ENCODE results near the gene MARS1. TPM values are rescaled to one million over a fixed set of nuclear protein-coding genes. Genes with fewer than 3 reads are reported as not detected.
A peak's percentile ranks its signal among the peaks of the same experiment; 100 is the strongest.
"Not testable (repeated sequence)": the region's sequence is repeated elsewhere in the genome, so short reads cannot be mapped to it uniquely, and the experiment has no call there.

Gene MARS1
- polyA plus RNA-seq, 6 donors from 2014 or later = 53.1 to 78.7 (median 63.0) TPM

DNA sequence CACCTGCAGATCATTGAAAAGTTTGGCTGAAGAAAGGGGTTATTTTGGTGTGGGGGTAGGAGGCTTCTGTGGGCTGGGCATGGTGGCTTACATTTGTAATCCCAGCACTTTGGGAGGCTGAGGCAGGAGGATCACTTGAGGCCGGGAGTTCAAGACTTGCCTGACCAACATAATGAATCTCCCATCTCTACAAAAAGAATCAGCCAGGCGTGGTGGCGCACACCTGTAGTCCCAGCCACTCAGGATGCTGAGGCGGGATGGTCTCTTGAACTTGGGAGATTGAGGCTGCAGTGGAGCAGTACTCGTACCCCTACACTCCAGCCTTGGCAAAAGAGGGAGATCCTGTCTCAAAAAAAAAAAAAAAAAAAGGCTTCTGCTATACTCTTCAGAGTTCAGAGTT, 25.4 kb downstream of the MARS1 start:
- no peak for ATAC-seq (ENCODE audit: low read depth in 2 of 2)
- peaks cover 9 to 27% of the 10 kb centered on the region in 2 donors for H3K36me3 Mint-ChIP-seq
- H3K27ac Mint-ChIP-seq = peak overlapping the region in 3 of 6 donors; percentile 14 to 74 (median 59)
- H3K4me1 Mint-ChIP-seq = peaks cover 6 to 16% (median 13%) of the 10 kb centered on the region in 3 donors
- H3K9me3 Mint-ChIP-seq = no peaks in the 10 kb centered on the region
- H3K4me3 Mint-ChIP-seq = no peak overlapping the region
- DNase-seq = no peak
- H3K27me3 Mint-ChIP-seq = no peaks in the 10 kb centered on the region

DNA sequence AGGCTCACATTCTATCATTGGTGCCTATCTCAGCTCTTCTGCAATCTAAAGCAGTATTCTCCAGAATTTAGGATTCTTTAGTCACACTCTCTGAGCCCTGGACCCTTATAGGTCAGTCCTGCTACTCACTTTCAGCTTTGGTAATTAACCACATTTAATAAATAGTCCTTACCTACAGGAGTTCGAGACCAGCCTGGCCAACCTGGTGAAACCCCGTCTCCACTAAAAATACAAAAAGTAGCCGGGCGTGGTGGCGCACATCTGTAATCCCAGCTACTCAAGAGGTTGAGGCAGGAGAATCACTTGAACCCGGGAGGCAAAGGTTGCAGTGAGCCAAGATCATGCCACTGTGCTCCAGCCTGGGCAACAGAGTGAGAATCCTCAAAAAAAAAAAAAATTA, 25.8 kb downstream of the MARS1 start:
- Mint-ChIP-seq H3K4me1 (peaks cover 10 to 20% (median 17%) of the 10 kb centered on the region in 3 donors), H3K4me3 (peak overlapping the region in 1 of 8 donors; percentile 33), H3K27ac (peak overlapping the region in 3 of 6 donors; percentile 54 to 59 (median 58)), H3K36me3 (peaks cover 9 to 27% of the 10 kb centered on the region in 2 donors)
- H3K9me3 Mint-ChIP-seq; H3K27me3 Mint-ChIP-seq; DNase-seq; ATAC-seq (ENCODE audit: low read depth in 2 of 2): not testable (repeated sequence)

DNA sequence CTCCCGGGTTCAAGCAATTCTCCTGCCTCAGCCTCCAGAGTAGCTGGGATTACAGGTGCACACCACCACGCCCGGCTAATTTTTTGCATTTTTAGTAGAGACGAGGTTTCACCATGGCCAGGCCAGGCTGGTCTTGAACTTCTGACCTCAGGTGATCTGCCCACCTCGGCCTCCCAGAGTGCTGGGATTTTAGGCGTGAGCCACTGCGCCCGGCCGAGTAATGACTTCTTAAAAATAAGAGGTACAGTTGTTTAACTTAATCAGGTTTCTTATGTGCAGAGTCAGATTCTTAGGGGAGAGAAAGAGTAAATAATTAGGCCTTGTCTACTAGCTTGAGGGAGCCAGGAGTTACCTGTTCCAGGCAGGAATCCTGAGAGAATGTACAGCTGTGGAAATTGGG, 26.4 kb downstream of the MARS1 start:
- H3K27ac Mint-ChIP-seq = peak overlapping the region in 1 of 6 donors; percentile 15
- H3K9me3 Mint-ChIP-seq = not testable (repeated sequence)

DNA sequence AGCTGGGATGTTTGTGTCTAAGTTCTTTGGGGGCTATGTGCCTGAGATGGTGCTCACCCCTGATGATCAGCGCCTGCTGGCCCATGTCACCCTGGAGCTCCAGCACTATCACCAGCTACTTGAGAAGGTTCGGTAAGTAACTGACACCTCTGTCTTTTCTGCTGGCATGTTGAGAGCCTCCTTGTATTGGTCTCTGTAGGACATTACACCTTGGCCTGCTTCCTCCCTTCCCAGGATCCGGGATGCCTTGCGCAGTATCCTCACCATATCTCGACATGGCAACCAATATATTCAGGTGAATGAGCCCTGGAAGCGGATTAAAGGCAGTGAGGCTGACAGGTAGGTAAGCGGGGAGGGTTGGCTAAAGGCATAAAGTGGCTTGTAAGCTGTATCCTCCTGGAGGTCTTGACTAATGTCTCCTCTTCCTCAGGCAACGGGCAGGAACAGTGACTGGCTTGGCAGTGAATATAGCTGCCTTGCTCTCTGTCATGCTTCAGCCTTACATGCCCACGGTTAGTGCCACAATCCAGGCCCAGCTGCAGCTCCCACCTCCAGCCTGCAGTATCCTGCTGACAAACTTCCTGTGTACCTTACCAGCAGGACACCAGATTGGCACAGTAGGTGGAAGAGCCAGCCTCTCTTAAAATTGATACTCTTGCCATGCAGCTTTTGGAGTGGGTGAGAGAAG, 27.0 kb downstream of the MARS1 start:
- H3K27me3 Mint-ChIP-seq = no peaks in the 10 kb centered on the region
- peak overlapping the region in 3 of 6 donors; percentile 54 to 100 (median 70) for H3K27ac Mint-ChIP-seq
- ATAC-seq (ENCODE audit: low read depth in 2 of 2) = no peak
- H3K36me3 Mint-ChIP-seq = peaks cover 9 to 21% of the 10 kb centered on the region in 2 donors
- DNase-seq = no peak
- no peak overlapping the region for H3K4me3 Mint-ChIP-seq
- no peaks in the 10 kb centered on the region for H3K9me3 Mint-ChIP-seq
- peaks cover 18 to 28% (median 26%) of the 10 kb centered on the region in 3 donors for H3K4me1 Mint-ChIP-seq

More for the DNA sequence above, 26.4 kb downstream of the MARS1 start:
- Mint-ChIP-seq H3K4me1 (peaks cover 15 to 26% (median 23%) of the 10 kb centered on the region in 3 donors), H3K36me3 (peaks cover 9 to 27% of the 10 kb centered on the region in 2 donors)
- not testable (repeated sequence) for H3K27me3 Mint-ChIP-seq; ATAC-seq (ENCODE audit: low read depth in 2 of 2); DNase-seq; H3K4me3 Mint-ChIP-seq

DNA sequence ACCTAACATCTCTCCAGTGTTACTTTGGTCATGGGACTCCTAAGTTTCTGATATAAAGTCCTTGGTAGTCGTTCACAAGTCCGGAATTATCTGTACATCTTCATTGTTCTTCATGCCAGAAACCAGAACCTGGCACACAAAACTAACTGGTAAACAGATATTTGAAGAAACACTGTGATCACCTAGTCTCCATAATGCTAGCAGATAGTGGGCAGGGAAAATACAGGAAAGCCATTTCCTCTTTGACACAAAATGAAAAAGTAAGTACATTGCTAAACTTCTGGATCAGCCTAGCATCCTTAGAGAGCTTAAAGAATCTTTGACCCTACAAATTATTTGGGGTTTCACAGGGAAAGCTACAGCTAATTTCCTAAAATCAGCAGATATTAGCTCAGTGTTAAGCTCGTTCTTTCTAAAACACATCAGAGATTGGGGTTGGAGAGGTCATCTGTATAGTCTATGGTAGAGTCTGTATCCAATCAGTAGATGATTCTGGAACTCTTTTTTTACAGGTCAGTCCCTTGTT, 27.6 kb downstream of the MARS1 start:
- Mint-ChIP-seq H3K9me3 (no peaks in the 10 kb centered on the region), H3K27ac (peak overlapping the region in 3 of 6 donors; percentile 50 to 100 (median 70)), H3K27me3 (no peaks in the 10 kb centered on the region), H3K4me1 (peaks cover 22 to 31% (median 30%) of the 10 kb centered on the region in 3 donors), H3K36me3 (peaks cover 9 to 19% of the 10 kb centered on the region in 2 donors), H3K4me3 (peak overlapping the region in 1 of 8 donors; percentile 65)
- DNase-seq (no peak), ATAC-seq (ENCODE audit: low read depth in 2 of 2) (no peak)

DNA sequence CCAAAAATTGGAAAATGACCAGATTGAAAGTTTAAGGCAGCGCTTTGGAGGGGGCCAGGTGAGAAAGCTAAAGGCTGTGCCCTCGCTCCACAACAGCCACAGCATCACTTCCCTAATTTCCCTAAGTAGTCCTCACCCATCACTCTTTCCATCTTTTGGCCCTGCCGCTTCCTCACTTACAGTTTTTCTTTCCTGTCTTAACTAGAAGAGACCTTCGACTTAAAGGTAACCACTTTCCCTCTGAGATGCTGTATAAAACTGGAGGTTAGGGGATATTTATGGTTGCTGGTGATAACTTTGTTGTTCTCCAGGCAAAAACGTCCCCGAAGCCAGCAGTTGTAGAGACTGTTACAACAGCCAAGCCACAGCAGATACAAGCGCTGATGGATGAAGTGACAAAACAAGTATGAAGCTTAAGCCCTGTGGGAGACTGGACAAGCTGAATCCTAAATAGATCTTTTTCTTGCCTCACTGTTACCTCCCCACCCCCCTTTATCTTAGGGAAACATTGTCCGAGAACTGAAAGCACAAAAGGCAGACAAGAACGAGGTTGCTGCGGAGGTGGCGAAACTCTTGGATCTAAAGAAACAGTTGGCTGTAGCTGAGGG, 28.2 kb downstream of the MARS1 start:
- Mint-ChIP-seq H3K4me3 (peak overlapping the region in 1 of 8 donors; percentile 65), H3K9me3 (no peaks in the 10 kb centered on the region), H3K36me3 (peaks cover 9 to 19% of the 10 kb centered on the region in 2 donors), H3K4me1 (peaks cover 27 to 33% (median 31%) of the 10 kb centered on the region in 3 donors), H3K27me3 (no peaks in the 10 kb centered on the region), H3K27ac (peak overlapping the region in 5 of 6 donors; percentile 40 to 100 (median 56))
- ATAC-seq (ENCODE audit: low read depth in 2 of 2) (no peak), DNase-seq (no peak)

DNA sequence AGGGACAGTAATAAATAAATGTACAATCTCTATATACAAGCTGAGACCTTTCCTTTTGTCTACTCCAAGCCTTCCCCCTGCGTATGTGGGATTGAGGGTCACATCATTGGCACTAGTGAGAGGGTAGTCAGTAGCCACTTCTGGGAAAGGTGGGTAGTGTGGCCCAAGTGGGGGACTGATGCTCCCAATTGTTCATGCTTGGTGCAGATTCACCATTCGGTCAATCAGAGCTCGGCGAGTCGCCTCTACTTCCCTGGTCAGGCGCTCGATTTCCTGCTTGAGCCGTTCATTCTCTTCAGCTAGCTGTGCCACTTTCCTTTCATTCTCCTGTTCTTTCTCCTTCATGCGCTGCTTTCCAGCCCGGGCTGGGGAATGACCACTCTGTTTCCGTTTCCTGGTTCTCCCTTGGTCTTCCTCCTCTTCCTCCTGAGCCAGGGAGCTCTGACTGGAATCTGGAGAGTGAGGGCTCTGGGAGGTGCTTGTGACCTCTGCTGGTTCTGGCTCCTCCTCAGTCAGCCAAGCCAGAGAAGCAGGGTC, 28.8 kb downstream of the MARS1 start:
- no peaks in the 10 kb centered on the region for H3K9me3 Mint-ChIP-seq
- peak overlapping the region in 2 of 6 donors; percentile 82 to 100 for H3K27ac Mint-ChIP-seq
- peaks cover 9 to 17% of the 10 kb centered on the region in 2 donors for H3K36me3 Mint-ChIP-seq
- DNase-seq (no peak), ATAC-seq (ENCODE audit: low read depth in 2 of 2) (no peak)
- H3K4me3 Mint-ChIP-seq = peak overlapping the region in 2 of 8 donors; percentile 76 to 96
- H3K27me3 Mint-ChIP-seq = no peaks in the 10 kb centered on the region
- peaks cover 30 to 40% (median 35%) of the 10 kb centered on the region in 3 donors for H3K4me1 Mint-ChIP-seq

DNA sequence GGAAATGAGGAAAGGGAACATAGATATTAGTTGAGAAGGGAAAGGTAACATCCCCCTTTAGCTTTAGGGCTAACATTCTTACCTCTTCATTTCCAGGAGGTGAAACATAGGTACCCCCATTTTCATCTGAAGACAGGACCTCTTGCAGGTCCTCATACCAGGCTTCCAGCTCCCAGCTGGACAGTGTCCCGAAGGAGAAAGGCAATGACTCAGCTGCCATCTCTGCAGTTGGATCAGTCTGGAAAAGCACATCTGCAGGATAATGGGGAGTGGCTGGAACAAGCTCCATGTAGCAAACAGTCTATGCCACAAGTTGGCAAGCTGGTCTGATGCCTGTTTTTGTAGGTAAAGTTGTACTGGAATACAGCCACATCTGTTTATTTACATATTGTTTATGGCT, 29.3 kb downstream of the MARS1 start:
- Mint-ChIP-seq H3K27ac (peak overlapping the region in 4 of 6 donors; percentile 3 to 100 (median 64)), H3K36me3 (peaks cover 9 to 12% of the 10 kb centered on the region in 2 donors)

DNA sequence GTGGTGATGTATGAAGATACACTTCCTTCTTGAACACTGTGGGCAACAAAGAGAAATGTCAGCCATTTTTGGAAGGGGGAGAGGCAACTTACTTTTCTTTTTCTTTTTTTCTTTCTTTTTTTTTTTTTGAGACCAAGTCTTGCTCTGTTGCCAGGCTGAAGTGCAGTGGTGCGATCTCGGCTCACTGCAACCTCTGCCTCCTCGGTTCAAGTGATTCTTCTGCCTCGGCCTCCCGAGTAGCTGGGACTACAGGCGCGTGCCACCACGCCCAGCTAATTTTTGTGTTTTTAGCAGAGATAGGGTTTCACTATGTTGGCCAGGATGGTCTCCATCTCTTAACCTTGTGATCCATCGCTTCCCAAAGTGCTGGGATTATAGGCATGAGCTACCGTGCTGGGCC, 29.9 kb downstream of the MARS1 start:
- not testable (repeated sequence) for DNase-seq

More for the DNA sequence above, 29.3 kb downstream of the MARS1 start:
- ATAC-seq (ENCODE audit: low read depth in 2 of 2) (no peak), DNase-seq (no peak)
- peaks cover 31 to 45% (median 40%) of the 10 kb centered on the region in 3 donors for H3K4me1 Mint-ChIP-seq
- no peaks in the 10 kb centered on the region for H3K9me3 Mint-ChIP-seq
- H3K27me3 Mint-ChIP-seq = no peaks in the 10 kb centered on the region
- peak overlapping the region in 3 of 8 donors; percentile 19 to 96 (median 20) for H3K4me3 Mint-ChIP-seq

DNA sequence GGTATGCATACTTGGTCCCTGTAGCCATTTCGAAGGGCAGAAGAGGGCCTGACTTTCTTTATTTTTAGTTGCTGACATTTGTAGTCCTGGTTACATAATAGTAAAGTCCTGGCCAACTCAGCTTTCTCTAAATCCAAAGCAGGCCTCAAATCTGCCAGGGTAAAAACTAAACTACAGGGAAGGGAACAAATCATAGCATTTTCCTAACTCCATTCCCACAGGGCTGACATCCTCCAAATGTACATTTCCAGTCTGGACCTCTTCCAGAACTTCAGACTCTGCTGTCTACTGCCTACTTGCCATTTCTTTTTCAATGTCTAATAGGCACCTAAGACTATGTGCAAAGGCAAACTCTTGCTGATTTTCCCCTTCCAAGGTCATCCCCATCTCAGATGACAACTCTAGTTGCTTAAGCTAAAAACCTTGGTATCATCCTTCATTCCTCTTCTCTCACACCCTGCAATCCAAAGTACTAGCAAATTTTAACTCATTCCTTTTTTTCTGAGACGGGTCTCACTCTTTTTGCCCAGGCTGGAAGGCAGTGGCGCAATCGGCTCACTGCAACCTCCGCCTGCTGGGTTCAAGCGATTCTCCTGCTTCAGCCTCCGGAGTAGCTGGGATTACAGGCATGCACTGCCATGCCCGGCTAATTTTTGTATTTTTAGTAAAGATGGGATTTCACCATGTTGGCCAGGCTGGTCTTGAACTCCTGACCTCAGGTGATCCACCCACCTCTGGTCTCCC, 30.5 kb downstream of the MARS1 start:
- Mint-ChIP-seq H3K27ac (peak overlapping the region in 5 of 6 donors; percentile 95 to 100 (median 100)), H3K9me3 (no peaks in the 10 kb centered on the region), H3K4me3 (peak overlapping the region in 7 of 8 donors; percentile 93 to 100 (median 99)), H3K4me1 (peaks cover 30 to 47% (median 45%) of the 10 kb centered on the region in 3 donors), H3K36me3 (peaks cover under 1 to 9% of the 10 kb centered on the region in 2 donors), H3K27me3 (no peaks in the 10 kb centered on the region)
- ATAC-seq (ENCODE audit: low read depth in 2 of 2) (no peak), DNase-seq (no peak)

More for the DNA sequence above, 29.9 kb downstream of the MARS1 start:
- not testable (repeated sequence) for H3K36me3 Mint-ChIP-seq; ATAC-seq (ENCODE audit: low read depth in 2 of 2); H3K9me3 Mint-ChIP-seq; H3K27me3 Mint-ChIP-seq
- Mint-ChIP-seq H3K4me3 (peak overlapping the region in 3 of 8 donors; percentile 19 to 96 (median 42)), H3K27ac (peak overlapping the region in 4 of 6 donors; percentile 38 to 100 (median 80)), H3K4me1 (peaks cover 26 to 46% (median 40%) of the 10 kb centered on the region in 3 donors)

DNA sequence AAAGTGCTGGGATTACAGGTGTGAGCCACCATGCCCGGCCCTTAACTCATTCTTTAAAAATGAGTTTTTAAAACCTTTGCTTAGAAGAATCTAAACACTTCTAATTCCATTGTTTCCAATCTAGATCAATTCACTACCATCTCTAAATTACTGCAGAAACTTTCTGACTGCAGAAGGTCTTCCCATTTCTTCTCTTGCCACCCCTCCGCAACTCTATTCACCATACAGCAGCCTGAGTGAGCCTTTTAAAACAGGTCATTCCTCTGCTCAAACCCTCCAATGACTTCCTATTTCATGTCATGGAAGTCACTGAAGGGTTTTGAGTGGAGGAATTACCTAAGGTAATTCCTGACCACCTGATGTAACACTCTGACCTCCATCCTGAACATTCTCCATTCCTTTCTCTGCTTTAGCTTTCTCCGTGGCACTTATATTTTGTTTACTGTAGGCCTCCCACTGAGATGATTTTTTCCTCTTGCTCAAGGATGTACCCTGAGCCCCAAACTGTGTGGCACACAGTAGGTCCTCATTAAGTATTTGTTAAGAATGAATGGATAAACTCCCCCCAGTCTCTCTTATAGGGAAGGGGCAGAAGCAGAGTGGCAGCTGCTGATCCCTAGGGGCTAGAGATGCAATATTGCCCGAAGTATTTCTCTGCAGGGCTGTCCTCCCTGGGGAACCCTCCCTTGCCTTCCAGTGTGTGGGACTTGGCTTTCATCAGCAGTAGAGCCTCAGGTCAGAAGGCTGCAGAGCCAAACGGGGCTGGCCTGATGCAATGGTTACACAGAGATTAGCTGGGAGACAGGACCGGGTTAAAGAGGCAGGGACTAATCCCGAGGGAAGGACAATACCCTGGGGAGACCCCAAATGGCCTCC, 31.3 kb downstream of the MARS1 start:
- Mint-ChIP-seq H3K9me3 (no peaks in the 10 kb centered on the region), H3K36me3 (peaks cover 0 to 9% of the 10 kb centered on the region in 2 donors), H3K4me1 (peaks cover 38 to 54% (median 53%) of the 10 kb centered on the region in 3 donors), H3K27me3 (no peaks in the 10 kb centered on the region), H3K4me3 (peak overlapping the region; percentile 93 to 100 (median 99)), H3K27ac (peak overlapping the region; percentile 99 to 100 (median 100))
- DNase-seq (no peak), ATAC-seq (ENCODE audit: low read depth in 2 of 2) (no peak)

DNA sequence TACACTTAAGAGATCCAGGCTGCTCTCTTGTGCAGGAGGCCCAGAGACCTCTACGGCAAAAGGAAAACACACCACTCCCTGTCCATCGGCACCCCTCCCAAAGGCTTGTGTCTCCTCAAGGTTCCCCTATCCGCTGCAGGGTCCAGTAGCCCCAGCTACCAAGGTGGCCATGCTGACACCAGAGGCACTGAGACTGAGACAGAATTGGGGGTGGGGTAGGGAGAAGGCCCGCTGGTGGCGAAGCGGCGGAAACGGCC, 31.9 kb downstream of the MARS1 start:
- Mint-ChIP-seq H3K9me3 (no peaks in the 10 kb centered on the region), H3K27me3 (no peaks in the 10 kb centered on the region), H3K36me3 (peaks cover 0 to 9% of the 10 kb centered on the region in 2 donors), H3K27ac (peak overlapping the region; percentile 99 to 100 (median 100)), H3K4me3 (peak overlapping the region; percentile 93 to 100 (median 99)), H3K4me1 (peaks cover 43 to 59% (median 59%) of the 10 kb centered on the region in 3 donors)
- ATAC-seq (ENCODE audit: low read depth in 2 of 2) (no peak), DNase-seq (no peak)
